ENCODE data around the gene ADGRG1. TPM values are rescaled to one million over a fixed set of nuclear protein-coding genes. Genes with fewer than 3 reads are reported as not detected.
A peak's percentile ranks its signal among the peaks of the same experiment; 100 is the strongest.

The ADGRG1 gene
- polyA plus RNA-seq, 1 of the 3 experiments (the other 2 are of a cell fraction): 7.4 TPM

GRCh38 chr16:57667048-57667525, 38.7 kb downstream of the ADGRG1 start (continued):
- no peak for TF ChIP-seq REST (IDR thresholded peaks at IDR 0.05; ENCODE audit: low read depth, low read length)

- Histone ChIP-seq H3K4me3 (ENCODE audit: low read depth in 2 of 2, low read length in 1 of 2) (no peak overlapping the region), H3K9me3 (no peaks in the 10 kb centered on the region), H2AFZ (ENCODE audit: low read depth) (no peak overlapping the region), H4K20me1 (ENCODE audit: insufficient read depth) (no peaks in the 10 kb centered on the region), H3K27ac (ENCODE audit: low read depth in 2 of 2, low read length in 1 of 2) (no peak overlapping the region), H3K79me2 (ENCODE audit: insufficient read depth) (no peaks in the 10 kb centered on the region), H3K9ac (no peak overlapping the region), H3K4me1 (ENCODE audit: control insufficient read depth in 1 of 2, insufficient read depth in 2 of 2, low read depth in 1 of 2, low read length in 1 of 2) (peaks cover 0 to 11% of the 10 kb centered on the region in 2 experiments; a peak in 1 of 4 replicates), H3K4me2 (no peak overlapping the region), H3K27me3 (ENCODE audit: insufficient read depth) (peaks cover 2% of the 10 kb centered on the region; the same call in 1 of the 2 replicates), H3K9me2 (no peaks in the 10 kb centered on the region), H3F3A (replicated peaks; ENCODE audit: insufficient read depth) (no peaks in the 10 kb centered on the region), H3K36me3 (replicated peaks in 1 of 2; ENCODE audit: control insufficient read depth in 1 of 2, insufficient read depth in 2 of 2, low read length in 1 of 2) (no peaks in the 10 kb centered on the region)
- WGBS (ENCODE audit: low lambda C conversion rate): 87% methylated on average over 8 of the region's 17 CpGs
- TF ChIP-seq RXRA (IDR thresholded peaks at IDR 0.05; ENCODE audit: borderline replicate concordance, low read depth) (no peak), ZBTB33 (IDR thresholded peaks at IDR 0.05; ENCODE audit: borderline replicate concordance, low read depth) (no peak), SIN3A (IDR thresholded peaks at IDR 0.05; ENCODE audit: borderline replicate concordance, low read depth, low read length) (no peak), TAF1 (IDR thresholded peaks at IDR 0.05; ENCODE audit: borderline replicate concordance, low read depth, low read length) (no peak), EP300 (IDR thresholded peaks at IDR 0.05; ENCODE audit: borderline replicate concordance in 1 of 2, low read depth in 1 of 2, low read length in 1 of 2) (no peak)
- peak; percentile 50 for DNase-seq
- ChIA-PET POLR2A (no interaction called here), CTCF (interaction anchor here (0.8 to 1.5 kb wide), 4 partner anchors 18 to 92 kb away, joined by 3 read pairs; no protein-coding TSS in a partner anchor)
These were observed 39.3 kb downstream of the ADGRG1 start for GRCh38 chr16:57667526-57668262.

DNA sequence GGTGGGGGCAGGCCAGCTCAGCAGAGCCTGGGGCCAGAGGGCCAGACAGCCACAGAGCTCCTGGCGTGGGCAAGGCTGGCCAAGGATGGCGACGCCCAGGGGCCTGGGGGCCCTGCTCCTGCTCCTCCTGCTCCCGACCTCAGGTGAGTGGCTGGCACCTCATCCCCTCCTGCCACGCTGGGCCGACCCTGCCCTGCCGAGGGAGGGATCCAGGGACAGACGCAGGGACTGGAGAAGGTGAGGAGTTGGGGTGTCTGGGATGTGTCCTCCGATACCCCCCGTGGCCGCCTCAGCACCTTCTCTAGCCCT, 39.8 kb downstream of the ADGRG1 start, which contains the start of gene ADGRG3:
Gene ADGRG3, plus strand, starts transcription at position 44 of the 309 bp plus-strand sequence. Its CDS starts 42 bp downstream, at position 86.
- ChIA-PET POLR2A (no interaction called here), CTCF (interaction anchor here (0.8 to 1.5 kb wide), 3 partner anchors 19 to 92 kb away, joined by 3 read pairs; no protein-coding TSS in a partner anchor)
- Histone ChIP-seq H3K4me1 (ENCODE audit: control insufficient read depth in 1 of 2, insufficient read depth in 2 of 2, low read depth in 1 of 2, low read length in 1 of 2) (peaks cover 0 to 11% of the 10 kb centered on the region in 2 experiments; a peak in 1 of 4 replicates), H4K20me1 (ENCODE audit: insufficient read depth) (no peaks in the 10 kb centered on the region), H3F3A (replicated peaks; ENCODE audit: insufficient read depth) (no peaks in the 10 kb centered on the region), H3K27me3 (ENCODE audit: insufficient read depth) (peaks cover 7% of the 10 kb centered on the region; the same call in 1 of the 2 replicates), H3K4me2 (no peak within 1 kb of the TSS), H3K9ac (no peak within 1 kb of the TSS), H3K79me2 (ENCODE audit: insufficient read depth) (no peaks in the 10 kb centered on the region), H3K36me3 (replicated peaks in 1 of 2; ENCODE audit: control insufficient read depth in 1 of 2, insufficient read depth in 2 of 2, low read length in 1 of 2) (no peaks in the 10 kb centered on the region), H3K27ac (ENCODE audit: low read depth in 2 of 2, low read length in 1 of 2) (no peak within 1 kb of the TSS), H3K9me3 (no peaks in the 10 kb centered on the region), H3K9me2 (no peaks in the 10 kb centered on the region), H2AFZ (ENCODE audit: low read depth) (no peak within 1 kb of the TSS), H3K4me3 (ENCODE audit: low read depth in 2 of 2, low read length in 1 of 2) (no peak within 1 kb of the TSS)
- 50% methylated on average over 1 of the region's 11 CpGs for WGBS (ENCODE audit: low lambda C conversion rate)
- no peak for DNase-seq
- TF ChIP-seq CHD2 (IDR thresholded peaks at IDR 0.05; ENCODE audit: low read length, partially characterized antibody): no peak
- TF ChIP-seq MEF2A (IDR thresholded peaks at IDR 0.05; ENCODE audit: borderline replicate concordance, low read depth): no peak
- no peak for TF ChIP-seq RFX5 (IDR thresholded peaks at IDR 0.05; ENCODE audit: low read length)
- TF ChIP-seq ZBTB33 (IDR thresholded peaks at IDR 0.05; ENCODE audit: borderline replicate concordance, low read depth): no peak
- no peak for TF ChIP-seq EP300 (IDR thresholded peaks at IDR 0.05; ENCODE audit: borderline replicate concordance in 1 of 2, low read depth in 1 of 2, low read length in 1 of 2)
- no peak for TF ChIP-seq FOXJ3 (CRISPR knock-in tag; IDR thresholded peaks at IDR 0.05)
- TF ChIP-seq EZH2phosphoT487 (IDR thresholded peaks at IDR 0.05; ENCODE audit: borderline replicate concordance, low read depth): no peak
- no peak for TF ChIP-seq GABPA (IDR thresholded peaks at IDR 0.05; ENCODE audit: low read depth)
- no peak for TF ChIP-seq RCOR1 (IDR thresholded peaks at IDR 0.05; ENCODE audit: low read length)
- TF ChIP-seq ELF1 (IDR thresholded peaks at IDR 0.05): no peak
- TF ChIP-seq NFIC (IDR thresholded peaks at IDR 0.05; ENCODE audit: borderline replicate concordance): no peak
